ENCODE data around the gene METTL27. TPM values are rescaled to one million over a fixed set of nuclear protein-coding genes. Genes with fewer than 3 reads are reported as not detected.

The METTL27 gene
- total RNA-seq, 1 experiment from 2014 or later: 2.9 TPM

DNA sequence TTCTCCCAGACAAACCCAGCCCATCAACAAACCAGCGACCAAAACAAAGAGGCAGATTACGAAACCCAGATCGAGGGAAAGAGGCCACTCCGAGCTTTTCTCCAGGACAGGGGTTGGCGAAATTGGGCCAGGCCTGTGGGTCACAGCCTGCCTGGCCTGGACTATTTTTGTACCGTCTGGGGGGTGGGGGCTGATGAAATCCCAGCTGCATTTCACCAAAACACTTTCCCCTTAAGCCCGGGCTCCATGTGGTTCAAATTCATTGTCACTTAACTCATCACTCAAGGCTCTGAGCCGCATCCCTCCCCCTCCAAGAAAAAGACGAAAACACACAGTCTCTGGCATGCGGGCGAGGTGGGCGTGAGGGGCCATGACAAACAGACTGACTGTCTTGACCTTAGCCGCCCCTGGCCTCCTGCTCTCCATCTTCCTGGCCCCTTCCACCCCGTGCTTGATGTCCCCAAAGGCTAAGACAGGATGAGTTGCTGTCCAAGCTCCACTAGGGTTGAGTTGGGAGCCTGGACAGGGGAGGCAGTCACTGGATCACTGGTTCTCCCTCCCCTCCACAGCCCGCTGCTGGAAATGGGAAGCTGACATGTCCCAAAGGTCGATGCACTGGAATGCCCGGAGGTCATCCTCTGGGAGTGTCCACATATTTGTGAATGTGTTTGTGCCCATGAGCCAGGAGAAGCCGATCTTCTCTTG, 37.8 kb upstream of the METTL27 start:
- no peak for DNase-seq (ENCODE audit: low read depth in 1 of 2, low spot score in 2 of 2)
- H3K4me1 ChIP-seq (replicated peaks): no peaks in the 10 kb centered on the region; the same call in 1 of the 2 replicates
- no peaks in the 10 kb centered on the region for H3K36me3 ChIP-seq
- no peak overlapping the region for H3K4me3 ChIP-seq
- H3K27ac ChIP-seq: no peak overlapping the region
- H3K27me3 ChIP-seq (replicated peaks): no peaks in the 10 kb centered on the region
- no peaks in the 10 kb centered on the region for H3K9me3 ChIP-seq (replicated peaks)

DNA sequence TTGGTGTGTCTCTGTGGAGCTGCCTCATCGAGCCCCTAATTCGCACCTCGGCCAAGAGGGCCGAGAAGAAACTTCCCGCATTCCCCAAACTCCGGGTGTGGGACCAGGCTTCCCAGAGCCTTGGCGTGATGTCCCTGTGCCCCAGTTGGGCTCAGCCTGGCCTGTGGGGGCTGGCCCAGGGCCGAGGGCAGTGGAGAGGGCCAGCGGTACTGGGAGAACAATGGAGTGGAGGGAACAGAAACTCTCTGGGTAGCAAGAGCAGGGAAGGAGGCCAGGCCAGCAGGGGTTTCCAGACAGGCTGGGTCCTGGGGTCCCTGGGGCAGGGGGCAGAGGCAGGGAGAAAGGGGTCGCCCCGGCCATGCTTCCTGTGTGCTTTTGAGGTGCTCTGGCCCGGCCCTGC, 34.7 kb upstream of the METTL27 start:
- H3K36me3 ChIP-seq: no peaks in the 10 kb centered on the region
- no peaks in the 10 kb centered on the region; the same call in 1 of the 2 replicates for H3K4me1 ChIP-seq (replicated peaks)
- no peak for DNase-seq (ENCODE audit: low read depth in 1 of 2, low spot score in 2 of 2)
- no peak overlapping the region for H3K27ac ChIP-seq
- H3K9me3 ChIP-seq (replicated peaks): no peaks in the 10 kb centered on the region
- no peak overlapping the region for H3K4me3 ChIP-seq
- H3K27me3 ChIP-seq (replicated peaks): no peaks in the 10 kb centered on the region

DNA sequence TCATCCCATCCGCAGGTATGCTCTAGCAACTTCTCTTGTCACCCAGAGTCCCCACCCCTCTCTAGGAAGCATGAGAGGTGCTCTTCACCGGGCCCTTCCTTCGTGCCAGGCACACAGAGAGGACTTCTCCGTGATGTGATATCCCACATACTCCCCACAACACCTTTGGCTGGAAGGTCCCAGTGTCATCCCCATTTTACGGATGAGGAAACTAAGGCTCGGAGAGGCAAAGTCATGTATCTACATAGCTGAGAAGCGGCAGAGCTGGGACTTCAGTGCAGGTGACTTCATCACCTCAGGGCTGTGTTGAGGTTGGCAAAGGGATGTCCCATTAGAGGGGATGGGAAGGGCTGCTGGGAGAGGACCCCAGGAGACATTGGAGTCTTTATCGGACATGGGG, 34.0 kb upstream of the METTL27 start:
- no peak for DNase-seq (ENCODE audit: low read depth in 1 of 2, low spot score in 2 of 2)
- H3K4me3 ChIP-seq: no peak overlapping the region
- no peaks in the 10 kb centered on the region for H3K27me3 ChIP-seq (replicated peaks)
- H3K27ac ChIP-seq: no peak overlapping the region
- H3K4me1 ChIP-seq (replicated peaks): no peaks in the 10 kb centered on the region; the same call in 1 of the 2 replicates
- H3K9me3 ChIP-seq (replicated peaks): no peaks in the 10 kb centered on the region
- H3K36me3 ChIP-seq: no peaks in the 10 kb centered on the region

DNA sequence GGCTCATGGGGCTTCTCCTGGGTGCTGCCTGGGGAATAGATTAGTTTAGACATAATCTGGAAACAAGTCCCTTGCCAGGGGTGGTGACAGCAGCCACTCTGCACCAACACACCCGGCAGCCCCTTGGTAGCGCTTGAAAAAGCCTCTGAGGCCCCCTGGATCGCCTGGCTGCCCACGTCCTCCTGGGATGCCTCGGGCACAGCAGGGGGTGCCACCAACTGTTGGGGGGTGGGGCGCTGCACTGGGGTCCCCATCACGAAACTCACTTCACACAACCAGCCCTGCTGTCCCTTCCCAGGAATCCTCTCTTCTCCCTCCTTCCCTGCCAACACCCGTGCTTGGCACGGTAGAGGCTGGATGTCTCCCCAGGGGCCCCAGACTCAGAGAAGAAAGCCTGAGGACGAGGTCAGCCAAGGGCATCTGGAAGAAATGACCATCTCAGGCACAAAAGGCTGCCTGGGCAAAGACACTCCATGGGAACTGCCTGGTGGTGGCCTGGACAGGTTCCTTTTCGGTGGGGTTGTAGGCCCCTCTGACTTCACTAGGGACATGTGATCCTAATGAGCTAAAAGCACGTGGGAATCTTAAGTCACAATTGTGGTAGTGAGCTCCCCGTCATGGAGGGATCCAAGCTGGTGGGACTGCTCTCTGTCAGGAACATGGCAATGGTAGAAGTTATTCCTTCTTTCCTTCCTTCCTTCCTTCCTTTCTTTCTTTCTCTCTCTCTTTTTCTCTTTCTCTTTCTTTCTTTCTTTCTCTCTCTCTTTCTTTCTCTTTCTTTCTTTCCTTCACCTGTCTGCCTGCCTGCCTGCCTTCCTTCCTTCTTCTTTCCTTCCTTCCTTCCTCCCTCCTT, 30.0 kb upstream of the METTL27 start:
- Histone ChIP-seq H3K27ac (no peak overlapping the region), H3K4me1 (replicated peaks) (peaks cover 20% of the 10 kb centered on the region), H3K27me3 (replicated peaks) (no peaks in the 10 kb centered on the region), H3K9me3 (replicated peaks) (no peaks in the 10 kb centered on the region), H3K4me3 (no peak overlapping the region), H3K36me3 (no peaks in the 10 kb centered on the region)
- DNase-seq (ENCODE audit: low read depth in 1 of 2, low spot score in 2 of 2): no peak

DNA sequence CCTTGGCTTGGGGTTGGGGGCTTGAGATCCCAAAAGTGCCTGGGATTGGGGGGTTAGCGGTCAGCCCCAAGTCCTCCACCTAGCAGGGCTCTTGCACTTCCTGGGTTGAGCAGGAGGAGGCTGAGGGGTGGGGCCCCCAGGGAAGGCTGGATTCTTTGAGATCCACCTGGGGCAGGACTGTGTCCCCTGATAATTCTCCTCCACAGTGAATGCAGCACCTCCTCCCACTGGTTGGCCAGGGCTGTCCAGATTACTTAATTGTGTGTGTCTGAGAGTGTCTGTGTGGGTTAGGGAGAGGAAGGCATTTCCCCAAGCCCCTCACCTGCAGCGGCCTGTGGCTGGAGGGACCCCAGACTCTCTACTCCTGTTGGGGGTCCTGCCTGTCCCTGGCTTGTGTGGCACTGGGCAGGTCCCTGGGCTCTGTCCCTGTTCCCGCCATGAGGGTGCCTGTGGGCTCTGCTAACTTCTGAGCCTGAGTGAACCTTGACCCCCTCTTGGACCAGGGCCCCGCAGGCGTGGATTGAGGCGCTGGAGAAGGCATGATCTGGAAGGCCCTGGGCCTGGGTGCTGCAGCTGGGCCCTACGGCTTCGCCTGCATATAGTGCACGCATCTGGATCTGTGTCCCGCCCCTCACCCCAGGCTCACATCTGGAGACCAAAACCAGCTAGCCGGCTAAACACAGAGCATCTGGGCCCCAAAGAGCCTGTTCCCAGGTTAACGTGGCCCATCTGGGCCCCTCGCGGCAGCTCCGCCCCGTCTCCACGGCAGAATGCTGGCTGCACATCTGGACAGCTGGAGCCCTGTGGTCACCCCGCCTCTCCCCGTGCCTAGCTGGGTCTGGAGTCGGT, 29.1 kb upstream of the METTL27 start:
- Histone ChIP-seq H3K4me3 (no peak overlapping the region), H3K27ac (no peak overlapping the region), H3K36me3 (no peaks in the 10 kb centered on the region), H3K9me3 (replicated peaks) (no peaks in the 10 kb centered on the region), H3K4me1 (replicated peaks) (peaks cover 20% of the 10 kb centered on the region), H3K27me3 (replicated peaks) (no peaks in the 10 kb centered on the region)
- DNase-seq (ENCODE audit: low read depth in 1 of 2, low spot score in 2 of 2): no peak

DNA sequence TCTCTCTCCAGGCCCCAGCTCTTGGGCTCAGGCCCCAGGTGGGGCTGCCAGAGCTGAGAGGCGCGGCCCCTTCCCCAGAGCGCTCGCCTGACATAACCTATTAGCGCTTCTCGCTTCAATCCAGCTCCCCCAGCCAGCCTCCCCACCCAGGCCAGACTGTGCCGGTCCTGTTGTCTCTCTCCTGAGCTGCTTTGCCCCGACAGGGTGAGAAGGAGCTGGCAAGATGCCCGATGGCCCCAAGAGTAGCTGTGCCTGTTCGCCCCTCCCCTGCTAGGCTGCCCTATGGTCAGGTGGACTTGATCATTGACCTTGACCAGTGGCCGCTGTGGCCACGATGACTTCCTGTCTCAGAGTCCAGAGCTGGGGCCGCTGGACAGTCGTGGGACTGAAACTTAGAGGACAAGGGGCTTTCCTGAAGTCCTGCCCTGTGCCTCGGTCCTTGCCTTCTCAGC, 27.8 kb upstream of the METTL27 start:
- H3K4me1 ChIP-seq (replicated peaks): peaks cover 25% of the 10 kb centered on the region

DNA sequence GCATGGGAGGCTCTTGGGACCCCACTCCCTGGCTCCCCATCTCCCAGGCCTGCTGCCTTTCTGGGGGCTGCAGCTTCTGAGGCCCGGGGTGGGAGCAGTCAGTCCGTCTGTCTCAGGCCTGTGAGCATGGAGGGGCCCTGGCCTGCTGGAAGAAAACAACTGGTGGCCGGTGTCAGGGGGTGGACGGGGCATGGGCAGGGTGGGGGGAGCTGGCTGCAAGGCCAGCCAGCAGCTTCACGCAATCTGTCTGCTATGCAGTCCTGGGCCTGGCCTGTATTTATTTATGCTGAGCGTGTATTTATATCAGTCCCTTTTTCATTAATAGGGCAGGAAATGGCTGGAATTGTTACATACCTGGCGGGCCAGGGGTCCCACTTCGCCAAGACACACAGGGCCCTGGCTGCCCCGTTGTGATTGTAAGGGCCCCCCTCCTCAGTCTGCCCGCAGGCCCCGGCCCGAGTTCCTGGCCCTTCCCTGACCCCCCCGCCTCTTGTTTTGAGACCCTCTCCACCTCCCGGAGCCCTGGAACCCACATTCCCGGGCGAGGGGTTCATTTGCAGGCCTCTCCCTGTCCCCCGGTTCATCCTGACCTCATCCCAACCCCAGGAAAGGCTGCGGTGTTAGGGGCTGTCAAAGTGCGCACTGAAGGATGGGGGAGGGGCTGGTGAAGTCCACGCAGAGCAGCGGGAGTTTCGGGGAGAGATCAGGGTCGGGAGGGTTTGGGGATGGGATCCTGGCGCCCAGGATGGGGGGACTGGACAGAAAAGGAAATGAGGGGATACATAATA, 26.9 kb upstream of the METTL27 start:
- DNase-seq (ENCODE audit: low read depth in 1 of 2, low spot score in 2 of 2): peak; percentile 55 to 72
- Histone ChIP-seq H3K4me3 (no peak overlapping the region), H3K27ac (peak overlapping the region; percentile 82), H3K27me3 (replicated peaks) (no peaks in the 10 kb centered on the region), H3K9me3 (replicated peaks) (no peaks in the 10 kb centered on the region), H3K36me3 (no peaks in the 10 kb centered on the region), H3K4me1 (replicated peaks) (peaks cover 26% of the 10 kb centered on the region)

More for the DNA sequence above, 27.8 kb upstream of the METTL27 start:
- Histone ChIP-seq H3K36me3 (no peaks in the 10 kb centered on the region), H3K4me3 (no peak overlapping the region), H3K27ac (no peak overlapping the region), H3K27me3 (replicated peaks) (no peaks in the 10 kb centered on the region), H3K9me3 (replicated peaks) (no peaks in the 10 kb centered on the region)
- DNase-seq (ENCODE audit: low read depth in 1 of 2, low spot score in 2 of 2): no peak

DNA sequence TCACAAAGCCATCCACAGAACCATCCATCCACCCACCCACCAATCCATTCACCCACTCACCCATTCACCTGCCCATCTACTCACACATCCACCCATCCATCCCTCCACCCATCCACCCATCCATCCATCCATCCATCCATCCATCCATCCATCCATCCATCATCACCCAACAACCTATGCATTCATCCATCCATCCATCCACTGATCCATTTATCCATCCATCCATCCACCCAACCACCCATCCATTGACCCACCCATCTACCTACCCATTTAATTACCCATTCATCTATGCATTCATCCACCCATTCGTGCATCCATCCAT, 24.1 kb upstream of the METTL27 start:
- H3K4me1 ChIP-seq (replicated peaks): peaks cover 26% of the 10 kb centered on the region
- H3K4me3 ChIP-seq: no peak overlapping the region
- H3K9me3 ChIP-seq (replicated peaks): no peaks in the 10 kb centered on the region
- H3K36me3 ChIP-seq: no peaks in the 10 kb centered on the region
- no peaks in the 10 kb centered on the region for H3K27me3 ChIP-seq (replicated peaks)
- no peak overlapping the region for H3K27ac ChIP-seq
- DNase-seq (ENCODE audit: low read depth in 1 of 2, low spot score in 2 of 2): no peak

DNA sequence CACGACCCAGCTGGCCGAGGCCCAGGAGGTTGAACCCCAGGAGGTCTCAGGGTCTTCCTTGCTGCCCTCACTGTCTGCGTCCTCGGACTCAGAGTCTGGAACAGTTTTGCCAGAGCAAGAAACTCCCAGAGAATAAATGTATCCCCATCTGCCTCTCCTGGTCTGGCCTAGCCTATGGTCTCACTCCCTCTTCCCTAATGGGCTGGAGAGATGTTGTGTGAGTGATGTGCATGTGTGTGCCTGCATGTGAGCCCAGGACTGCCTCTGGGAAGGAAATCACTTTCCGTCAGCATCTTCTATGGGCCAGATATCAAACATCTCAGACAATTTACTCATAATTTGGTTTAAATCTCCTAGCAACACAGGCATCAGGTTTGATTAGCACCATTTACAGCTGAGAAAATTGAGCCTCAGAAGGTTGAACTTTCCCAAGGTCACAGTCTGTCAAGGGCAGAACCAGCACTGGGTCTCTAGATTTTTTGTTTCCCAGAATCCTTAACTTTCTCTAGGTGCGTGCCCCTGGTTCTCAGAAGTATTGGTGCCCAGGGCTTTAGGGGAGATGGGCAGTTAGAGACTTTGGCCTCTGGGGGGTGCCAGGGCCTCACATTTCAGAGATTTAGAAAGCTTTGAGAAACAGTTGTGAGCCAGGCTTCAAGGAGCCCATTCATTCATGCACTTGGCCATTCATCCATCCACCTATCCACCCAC, 23.6 kb upstream of the METTL27 start:
- Histone ChIP-seq H3K4me3 (no peak overlapping the region), H3K27ac (no peak overlapping the region)

DNA sequence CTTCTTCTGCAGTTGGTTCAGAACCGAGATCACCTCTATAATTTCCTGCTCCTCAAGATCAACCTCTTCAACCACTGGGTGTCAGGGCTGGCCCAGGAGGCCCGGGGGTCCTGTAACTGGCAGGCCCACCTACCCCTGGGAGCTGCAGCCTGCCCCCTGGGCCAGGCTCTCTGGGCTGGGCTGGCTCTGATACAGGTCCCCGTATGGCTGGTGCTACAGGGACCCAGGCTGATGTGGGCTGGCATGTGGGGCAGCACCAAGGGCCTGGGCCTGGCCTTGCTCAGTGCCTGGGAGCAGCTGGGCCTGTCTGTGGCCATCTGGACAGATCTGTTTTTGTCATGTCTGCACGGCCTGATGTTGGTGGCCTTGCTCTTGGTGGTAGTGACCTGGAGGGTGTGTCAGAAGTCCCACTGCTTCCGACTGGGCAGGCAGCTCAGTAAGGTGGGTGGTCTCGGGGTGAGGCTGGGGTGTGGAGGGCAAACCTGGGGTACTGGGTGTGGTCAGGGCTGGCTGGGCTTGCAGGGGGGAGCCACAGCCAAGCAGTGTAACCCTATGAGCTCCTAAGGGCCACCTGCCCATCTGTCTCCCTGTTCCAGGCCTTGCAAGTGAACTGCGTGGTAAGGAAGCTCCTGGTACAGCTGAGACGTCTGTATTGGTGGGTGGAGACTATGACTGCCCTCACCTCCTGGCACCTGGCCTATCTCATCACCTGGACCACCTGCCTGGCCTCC, 22.8 kb upstream of the METTL27 start:
- Histone ChIP-seq H3K4me3 (no peak overlapping the region), H3K4me1 (replicated peaks) (peaks cover 24% of the 10 kb centered on the region), H3K9me3 (replicated peaks) (no peaks in the 10 kb centered on the region), H3K36me3 (no peaks in the 10 kb centered on the region), H3K27me3 (replicated peaks) (no peaks in the 10 kb centered on the region), H3K27ac (no peak overlapping the region)
- DNase-seq (ENCODE audit: low read depth in 1 of 2, low spot score in 2 of 2): no peak

More for the DNA sequence above, 23.6 kb upstream of the METTL27 start:
- Histone ChIP-seq H3K9me3 (replicated peaks) (no peaks in the 10 kb centered on the region), H3K27me3 (replicated peaks) (no peaks in the 10 kb centered on the region), H3K4me1 (replicated peaks) (peaks cover 26% of the 10 kb centered on the region), H3K36me3 (no peaks in the 10 kb centered on the region)
- DNase-seq (ENCODE audit: low read depth in 1 of 2, low spot score in 2 of 2): peak in 1 of 2 experiments; percentile 38

DNA sequence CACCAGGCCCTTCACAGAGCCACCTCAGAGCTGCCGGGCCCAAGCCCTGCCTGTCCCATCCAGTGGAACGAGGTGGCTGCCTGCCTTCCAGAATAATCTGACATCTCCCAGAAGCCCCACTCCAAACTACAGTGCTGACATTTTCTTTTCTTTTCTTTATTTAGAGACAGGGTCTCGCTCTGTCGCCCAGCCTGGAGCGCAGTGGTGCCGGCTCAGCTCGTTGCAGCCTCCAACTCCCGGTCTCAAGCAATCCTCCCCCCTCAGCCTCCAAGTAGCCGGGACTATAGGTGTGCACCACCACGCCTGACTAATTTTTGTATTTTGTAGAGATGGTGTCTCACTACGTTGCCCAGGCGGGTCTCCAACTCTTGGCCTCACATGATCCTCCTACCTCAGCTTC, 19.0 kb upstream of the METTL27 start:
- H3K27ac ChIP-seq: no peak overlapping the region
- no peak for DNase-seq (ENCODE audit: low read depth in 1 of 2, low spot score in 2 of 2)
- H3K4me3 ChIP-seq: no peak overlapping the region
- no peaks in the 10 kb centered on the region for H3K36me3 ChIP-seq
- H3K27me3 ChIP-seq (replicated peaks): no peaks in the 10 kb centered on the region
- H3K9me3 ChIP-seq (replicated peaks): 0 out of 2 replicates have a peak, but pooled peaks cover 4% of the 10 kb centered on the region
- H3K4me1 ChIP-seq (replicated peaks): peaks cover 7% of the 10 kb centered on the region; the same call in 1 of the 2 replicates

DNA sequence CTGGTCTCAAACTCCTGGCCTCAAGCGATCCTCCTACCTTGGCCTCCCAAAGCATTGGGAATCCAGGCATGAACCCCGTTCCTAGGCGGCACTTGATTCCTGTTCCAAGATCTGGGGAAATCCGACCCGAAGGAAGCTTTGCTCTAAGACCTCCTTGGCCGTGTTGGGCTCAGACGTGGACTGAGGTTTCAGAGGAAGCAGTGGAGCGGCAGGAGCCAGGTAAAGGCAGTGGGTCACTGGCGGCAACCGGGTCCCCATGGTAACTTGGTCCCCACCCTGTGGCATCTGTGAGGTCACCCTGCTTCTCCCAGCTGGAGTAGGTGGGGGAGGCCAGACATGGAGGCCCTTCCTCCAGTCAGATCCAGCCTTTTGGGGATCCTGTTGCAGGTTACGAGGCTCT, 18.5 kb upstream of the METTL27 start, which contains the start of gene TMEM270:
TMEM270 (plus strand) TSS at position 301 of the 400 bp plus-strand sequence; CDS start at position 337, 36 bp downstream.
- H3K4me3 ChIP-seq: no peak within 1 kb of the TSS
- H3K36me3 ChIP-seq: no peaks in the 10 kb centered on the region
- H3K27ac ChIP-seq: no peak within 1 kb of the TSS
- H3K4me1 ChIP-seq (replicated peaks): peaks cover 8% of the 10 kb centered on the region; the same call in 1 of the 2 replicates
- H3K27me3 ChIP-seq (replicated peaks): no peaks in the 10 kb centered on the region
- DNase-seq (ENCODE audit: low read depth in 1 of 2, low spot score in 2 of 2): no peak
- H3K9me3 ChIP-seq (replicated peaks): 0 out of 2 replicates have a peak, but pooled peaks cover 4% of the 10 kb centered on the region

All from SJSA1 (cell line).